ENCODE results near the gene TSNAXIP1.

Gene TSNAXIP1

GRCh38 chr16:67767953-67768352 is 38.7 kb upstream of the TSNAXIP1 start:
- Histone ChIP-seq H3K4me3 (ENCODE audit: low read depth, low read length) (no peak overlapping the region), H2AFZ (ENCODE audit: low read length, unreplicated experiment) (no peak overlapping the region), H3K36me3 (ENCODE audit: insufficient read depth, low read length) (no peaks in the 10 kb centered on the region), H3K27ac (ENCODE audit: low read depth, low read length) (no peak overlapping the region), H3K79me2 (ENCODE audit: control insufficient read depth, insufficient read depth, low read length, unreplicated experiment) (no peaks in the 10 kb centered on the region), H3K27me3 (ENCODE audit: insufficient read depth, low read length) (no peaks in the 10 kb centered on the region), H3K4me1 (ENCODE audit: control insufficient read depth, insufficient read depth, low read length, unreplicated experiment) (peaks cover 7% of the 10 kb centered on the region)

GRCh38 chr16:67770346-67770991 is 36.2 kb upstream of the TSNAXIP1 start:
- Histone ChIP-seq H3K4me3 (ENCODE audit: low read depth, low read length) (no peak overlapping the region), H3K27ac (ENCODE audit: low read depth, low read length) (no peak overlapping the region), H3K4me1 (ENCODE audit: control insufficient read depth, insufficient read depth, low read length, unreplicated experiment) (peaks cover 12% of the 10 kb centered on the region), H2AFZ (ENCODE audit: low read length, unreplicated experiment) (no peak overlapping the region), H3K36me3 (ENCODE audit: insufficient read depth, low read length) (no peaks in the 10 kb centered on the region), H3K27me3 (ENCODE audit: insufficient read depth, low read length) (no peaks in the 10 kb centered on the region), H3K79me2 (ENCODE audit: control insufficient read depth, insufficient read depth, low read length, unreplicated experiment) (peaks cover 9% of the 10 kb centered on the region)

GRCh38 chr16:67773099-67773498 is 33.6 kb upstream of the TSNAXIP1 start:
- Histone ChIP-seq H3K27me3 (ENCODE audit: insufficient read depth, low read length) (no peaks in the 10 kb centered on the region), H3K79me2 (ENCODE audit: control insufficient read depth, insufficient read depth, low read length, unreplicated experiment) (peaks cover 9% of the 10 kb centered on the region), H3K27ac (ENCODE audit: low read depth, low read length) (no peak overlapping the region), H2AFZ (ENCODE audit: low read length, unreplicated experiment) (no peak overlapping the region), H3K4me3 (ENCODE audit: low read depth, low read length) (no peak overlapping the region), H3K36me3 (ENCODE audit: insufficient read depth, low read length) (no peaks in the 10 kb centered on the region), H3K4me1 (ENCODE audit: control insufficient read depth, insufficient read depth, low read length, unreplicated experiment) (peaks cover 12% of the 10 kb centered on the region)

DNA sequence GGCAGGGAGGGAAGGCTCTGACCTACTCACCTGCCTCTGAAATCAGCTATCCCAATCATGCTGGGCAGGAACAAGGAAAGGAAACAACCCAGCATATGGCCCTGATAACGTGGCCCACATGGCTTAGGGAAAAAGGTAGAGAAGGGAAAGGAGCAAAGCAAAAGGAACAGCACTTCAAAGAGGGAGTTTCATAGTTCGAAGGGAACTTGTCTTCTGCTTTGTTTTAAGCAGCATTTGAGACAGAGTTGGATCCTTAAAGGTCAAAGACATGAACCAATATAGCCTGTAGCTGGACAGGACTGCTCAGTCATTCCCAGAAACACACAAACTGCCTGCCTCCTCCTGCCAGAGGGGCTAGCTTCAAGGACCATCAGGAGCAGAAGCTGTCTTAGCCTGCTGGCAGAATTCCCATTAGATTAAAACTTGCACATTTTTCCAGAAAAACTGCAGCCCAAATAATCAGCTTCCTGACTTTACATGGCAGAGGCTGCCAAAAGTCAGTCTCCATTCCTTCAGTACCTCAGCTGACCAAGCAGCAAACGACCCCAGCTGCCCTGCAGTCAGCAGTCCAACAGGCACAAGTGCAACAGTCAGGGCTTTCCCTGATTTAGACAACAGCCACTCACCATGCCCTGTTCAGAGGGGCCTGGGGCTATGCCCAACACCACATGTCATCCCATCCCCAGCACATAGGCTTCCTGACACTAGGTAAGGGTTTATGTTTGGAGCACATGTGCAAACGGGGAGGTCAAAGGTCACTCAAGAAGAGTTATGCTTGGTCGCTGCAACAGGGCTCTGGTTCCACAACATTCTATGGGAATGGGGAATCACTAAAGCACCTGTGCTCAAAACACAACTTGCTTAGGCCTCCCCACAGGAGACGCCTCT is 32.9 kb upstream of the TSNAXIP1 start:
- Histone ChIP-seq H3K4me3 (ENCODE audit: low read depth, low read length) (no peak overlapping the region), H3K27ac (ENCODE audit: low read depth, low read length) (no peak overlapping the region), H3K79me2 (ENCODE audit: control insufficient read depth, insufficient read depth, low read length, unreplicated experiment) (peaks cover 9% of the 10 kb centered on the region), H3K27me3 (ENCODE audit: insufficient read depth, low read length) (no peaks in the 10 kb centered on the region), H2AFZ (ENCODE audit: low read length, unreplicated experiment) (no peak overlapping the region), H3K4me1 (ENCODE audit: control insufficient read depth, insufficient read depth, low read length, unreplicated experiment) (peaks cover 12% of the 10 kb centered on the region), H3K36me3 (ENCODE audit: insufficient read depth, low read length) (no peaks in the 10 kb centered on the region)

- H3K4me3 ChIP-seq (ENCODE audit: low read depth, low read length), result no peak overlapping the region
- no peaks in the 10 kb centered on the region for H3K36me3 ChIP-seq (ENCODE audit: insufficient read depth, low read length)
- no peak overlapping the region for H3K27ac ChIP-seq (ENCODE audit: low read depth, low read length)
- H3K27me3 ChIP-seq (ENCODE audit: insufficient read depth, low read length), result no peaks in the 10 kb centered on the region
- H3K4me1 ChIP-seq (ENCODE audit: control insufficient read depth, insufficient read depth, low read length, unreplicated experiment), result peaks cover 12% of the 10 kb centered on the region
- H3K79me2 ChIP-seq (ENCODE audit: control insufficient read depth, insufficient read depth, low read length, unreplicated experiment), result peaks cover 9% of the 10 kb centered on the region
- H2AFZ ChIP-seq (ENCODE audit: low read length, unreplicated experiment), result no peak overlapping the region
Observed at GRCh38 chr16:67774457-67774853, 32.2 kb upstream of the TSNAXIP1 start.

GRCh38 chr16:67775273-67775672 is 31.4 kb upstream of the TSNAXIP1 start:
- H3K27me3 ChIP-seq (ENCODE audit: insufficient read depth, low read length), result no peaks in the 10 kb centered on the region
- H3K4me3 ChIP-seq (ENCODE audit: low read depth, low read length), result no peak overlapping the region
- peaks cover 12% of the 10 kb centered on the region for H3K4me1 ChIP-seq (ENCODE audit: control insufficient read depth, insufficient read depth, low read length, unreplicated experiment)
- peaks cover 9% of the 10 kb centered on the region for H3K79me2 ChIP-seq (ENCODE audit: control insufficient read depth, insufficient read depth, low read length, unreplicated experiment)
- H2AFZ ChIP-seq (ENCODE audit: low read length, unreplicated experiment), result no peak overlapping the region
- no peaks in the 10 kb centered on the region for H3K36me3 ChIP-seq (ENCODE audit: insufficient read depth, low read length)
- H3K27ac ChIP-seq (ENCODE audit: low read depth, low read length), result no peak overlapping the region

- H3K36me3 ChIP-seq (ENCODE audit: insufficient read depth, low read length), result no peaks in the 10 kb centered on the region
- no peaks in the 10 kb centered on the region for H3K27me3 ChIP-seq (ENCODE audit: insufficient read depth, low read length)
- H3K4me3 ChIP-seq (ENCODE audit: low read depth, low read length), result no peak overlapping the region
- peaks cover 2% of the 10 kb centered on the region for H3K79me2 ChIP-seq (ENCODE audit: control insufficient read depth, insufficient read depth, low read length, unreplicated experiment)
- no peaks in the 10 kb centered on the region for H3K4me1 ChIP-seq (ENCODE audit: control insufficient read depth, insufficient read depth, low read length, unreplicated experiment)
- no peak overlapping the region for H3K27ac ChIP-seq (ENCODE audit: low read depth, low read length)
- H2AFZ ChIP-seq (ENCODE audit: low read length, unreplicated experiment), result no peak overlapping the region
Observed at GRCh38 chr16:67779256-67780014, 27.3 kb upstream of the TSNAXIP1 start.

DNA sequence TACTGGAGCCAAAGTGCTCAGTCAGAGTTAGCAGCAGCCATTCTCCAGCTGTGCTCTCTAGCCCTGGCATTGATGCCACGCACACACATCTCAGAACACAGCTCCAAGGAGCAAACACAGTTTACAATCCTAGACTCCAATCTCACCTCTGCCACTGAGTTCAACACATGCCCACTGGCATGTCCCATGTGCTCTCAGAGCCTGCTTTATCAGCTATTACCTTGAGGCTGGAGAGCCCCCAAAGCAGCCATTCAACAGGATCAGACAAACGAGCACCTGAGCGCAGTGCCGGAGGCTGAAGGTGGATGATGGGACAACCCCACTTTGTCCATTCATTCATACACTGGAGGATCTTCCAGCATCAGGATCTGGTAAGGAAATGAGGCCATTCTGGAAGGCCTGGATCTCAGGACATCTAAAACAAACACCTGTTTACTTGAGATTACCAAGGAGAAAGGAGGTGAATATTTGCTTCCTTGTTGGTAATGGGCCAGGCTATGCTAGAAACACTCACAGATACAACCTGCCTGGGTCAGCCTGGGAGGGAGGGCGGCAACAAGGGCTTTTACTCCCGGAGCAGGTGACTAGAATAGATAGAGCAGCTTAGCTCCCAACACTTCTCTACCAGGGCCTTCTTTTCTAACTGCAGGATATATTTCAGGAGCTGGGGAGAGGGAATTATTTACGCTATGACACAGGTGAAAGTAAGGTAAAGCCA is 25.7 kb upstream of the TSNAXIP1 start:
- H2AFZ ChIP-seq (ENCODE audit: low read length, unreplicated experiment), result no peak overlapping the region
- no peaks in the 10 kb centered on the region for H3K27me3 ChIP-seq (ENCODE audit: insufficient read depth, low read length)
- no peaks in the 10 kb centered on the region for H3K4me1 ChIP-seq (ENCODE audit: control insufficient read depth, insufficient read depth, low read length, unreplicated experiment)
- no peak overlapping the region for H3K4me3 ChIP-seq (ENCODE audit: low read depth, low read length)
- no peaks in the 10 kb centered on the region for H3K79me2 ChIP-seq (ENCODE audit: control insufficient read depth, insufficient read depth, low read length, unreplicated experiment)
- no peaks in the 10 kb centered on the region for H3K36me3 ChIP-seq (ENCODE audit: insufficient read depth, low read length)
- no peak overlapping the region for H3K27ac ChIP-seq (ENCODE audit: low read depth, low read length)

DNA sequence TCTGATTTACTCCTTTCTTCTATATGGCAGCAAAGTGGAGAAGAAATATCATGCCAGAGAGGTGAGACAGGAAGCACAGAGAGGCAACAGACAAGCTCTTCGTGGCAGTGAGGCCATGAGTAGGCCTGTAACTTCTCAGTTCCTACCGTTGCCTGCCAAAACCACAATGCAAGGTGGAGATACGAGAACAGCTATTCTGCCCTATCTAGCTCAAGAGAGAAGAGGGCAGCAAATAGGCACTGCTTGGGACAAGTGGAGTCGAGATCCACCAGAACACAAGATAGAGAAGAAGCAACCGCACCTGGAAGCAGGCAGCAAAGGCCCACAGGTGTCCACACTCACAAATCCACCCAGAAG is 25.1 kb upstream of the TSNAXIP1 start:
- Histone ChIP-seq H3K4me3 (ENCODE audit: low read depth, low read length) (no peak overlapping the region), H3K27ac (ENCODE audit: low read depth, low read length) (no peak overlapping the region), H3K36me3 (ENCODE audit: insufficient read depth, low read length) (no peaks in the 10 kb centered on the region), H3K4me1 (ENCODE audit: control insufficient read depth, insufficient read depth, low read length, unreplicated experiment) (no peaks in the 10 kb centered on the region), H3K79me2 (ENCODE audit: control insufficient read depth, insufficient read depth, low read length, unreplicated experiment) (no peaks in the 10 kb centered on the region), H2AFZ (ENCODE audit: low read length, unreplicated experiment) (no peak overlapping the region), H3K27me3 (ENCODE audit: insufficient read depth, low read length) (no peaks in the 10 kb centered on the region)

DNA sequence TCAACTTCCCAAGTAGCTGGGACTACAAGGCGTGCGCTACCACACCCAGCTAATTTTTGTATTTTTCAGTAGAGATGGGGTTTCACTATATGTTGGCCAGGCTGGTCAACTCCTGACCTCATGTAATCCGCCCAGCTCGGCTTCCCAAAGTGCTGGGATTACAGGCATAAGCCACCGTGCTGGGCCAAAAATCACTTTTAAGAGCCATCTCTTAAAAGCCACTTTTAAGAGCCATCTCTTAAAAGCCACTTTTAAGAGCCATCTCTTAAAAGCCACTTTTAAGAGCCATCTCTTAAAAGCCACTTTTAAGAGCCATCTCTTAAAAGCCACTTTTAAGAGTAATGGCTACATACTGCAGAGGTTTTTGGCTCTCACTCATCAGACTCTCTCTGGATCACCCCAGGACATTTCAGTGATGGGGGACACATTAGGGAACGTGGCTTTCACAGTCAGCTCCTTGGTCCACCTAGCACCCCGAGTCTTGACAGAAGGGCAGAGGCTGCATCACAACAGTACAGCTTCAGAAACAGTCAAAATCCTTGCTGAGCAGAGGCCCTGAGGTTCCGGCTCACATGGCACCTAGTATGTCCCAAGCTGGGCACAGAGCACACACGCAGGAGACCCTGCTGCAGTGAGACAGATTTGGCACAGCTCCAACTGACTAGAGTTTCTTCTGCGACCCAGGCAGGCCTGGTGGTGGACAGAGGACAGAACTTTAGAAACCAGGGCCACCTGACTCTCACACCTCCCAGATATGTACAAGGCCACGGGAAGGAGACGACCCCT is 23.9 kb upstream of the TSNAXIP1 start:
- H2AFZ ChIP-seq (ENCODE audit: low read length, unreplicated experiment), result no peak overlapping the region
- H3K36me3 ChIP-seq (ENCODE audit: insufficient read depth, low read length), result no peaks in the 10 kb centered on the region
- no peak overlapping the region for H3K4me3 ChIP-seq (ENCODE audit: low read depth, low read length)
- H3K4me1 ChIP-seq (ENCODE audit: control insufficient read depth, insufficient read depth, low read length, unreplicated experiment), result no peaks in the 10 kb centered on the region
- H3K27ac ChIP-seq (ENCODE audit: low read depth, low read length), result no peak overlapping the region
- H3K79me2 ChIP-seq (ENCODE audit: control insufficient read depth, insufficient read depth, low read length, unreplicated experiment), result no peaks in the 10 kb centered on the region
- H3K27me3 ChIP-seq (ENCODE audit: insufficient read depth, low read length), result no peaks in the 10 kb centered on the region

Measured in ACC112 (cell line).